K562 (cell line): Measurements from ENCODE around the gene ZNF581. TPM values are rescaled to one million over a fixed set of nuclear protein-coding genes. Genes with fewer than 3 reads are reported as not detected.

Experiments
- CBX5 ChIP-seq: IDR thresholded peaks from 2 replicates; pipeline ENCODE4 v1.6.1; 2014; ENCODE audit warnings: low read depth, borderline replicate concordance
- CREM ChIP-seq: IDR thresholded peaks from 2 replicates; pipeline ENCODE4 v1.6.1; 2014; ENCODE audit warnings: antibody characterized with exemption, low read depth
- DPF2 ChIP-seq: fragments of 450-650 bp; IDR thresholded peaks from 2 replicates; pipeline ENCODE4 v1.6.1; 2016
- FOSL1 ChIP-seq: fragments of 200-800 bp; sonication (Bioruptor generic); conservative IDR thresholded peaks from 2 replicates; pipeline ENCODE4 v1.6.1; 2016; ENCODE audit warnings: missing genetic modification characterization, missing compliant biosample characterization
- GTF2E2 ChIP-seq: fragments of 200-800 bp; sonication (Bioruptor generic); IDR thresholded peaks from 2 replicates; pipeline ENCODE4 v1.6.1; 2016; ENCODE audit warnings: missing genetic modification characterization, missing compliant biosample characterization
- MYC ChIP-seq, 2 experiments: fragments of 250-450 bp in 1 of 2; sonication (Bioruptor Pico) in 1 of 2; IDR thresholded peaks; 2 replicates each; pipeline versions ENCODE4 v1.5.1 to v1.6.1; 2012 to 2021; ENCODE audit warnings: low read depth in 2 of 2, borderline replicate concordance in 1 of 2, improper control_type of control experiment in 1 of 2, low read length in 1 of 2, mild to moderate bottlenecking in 1 of 2, moderate library complexity in 1 of 2
- NR4A1 ChIP-seq, 2 experiments: fragments of 250-450 bp in 1 of 2; fragments of 450-650 bp in 1 of 2; sonication (Bioruptor Pico) in 1 of 2; IDR thresholded peaks; 2 replicates each; pipeline versions ENCODE4 v1.4.0 to v1.6.1; 2016 to 2020; ENCODE audit warnings: mild to moderate bottlenecking in 2 of 2, missing compliant biosample characterization in 1 of 2, missing genetic modification characterization in 1 of 2, moderate library complexity in 1 of 2
- POLR2AphosphoS2 ChIP-seq: IDR thresholded peaks from 2 replicates; pipeline ENCODE4 v1.6.1; 2012; ENCODE audit warnings: low read length, improper control_type of control experiment
- SIN3B ChIP-seq: fragments of 450-650 bp; IDR thresholded peaks from 2 replicates; pipeline ENCODE4 v1.6.1; 2017; ENCODE audit warnings: low read depth, mild to moderate bottlenecking, moderate library complexity
- TAL1 ChIP-seq: fragments of 450-650 bp; IDR thresholded peaks from 2 replicates; pipeline ENCODE4 v1.6.1; 2016; ENCODE audit warnings: mild to moderate bottlenecking
- ZSCAN32 ChIP-seq: fragments of 450-650 bp; formaldehyde crosslinking; IDR thresholded peaks from 2 replicates; pipeline ENCODE4 v1.4.0; 2020; ENCODE audit warnings: mild to moderate bottlenecking, moderate library complexity
- polyA plus RNA-seq, 8 experiments: library from polyadenylated mRNA; depleted of rRNA in 4 of 8; stranded (reverse) in 5 of 8; unstranded in 3 of 8; fragments of >200 nt; fragmentation: Nextera tagmentation in 2 of 8; fragmentation: Illumina TruSeq in 1 of 8; extraction: Ambion mirVana in 2 of 8; extraction: Trizol in 1 of 8; gene quantifications; 2 replicates each; pipeline versions ENCODE4 v1.2.1 to v1.2.3, GENCODE V29; 2011 to 2014; ENCODE audit warnings: inconsistent platforms in 1 of 8, missing spikeins in 1 of 8
- total RNA-seq, 7 experiments: library from RNA; depleted of rRNA in 6 of 7; stranded (reverse); fragments of >200 nt in 6 of 7; fragmentation: Illumina TruSeq in 2 of 7; extraction: Trizol in 2 of 7; gene quantifications; 2 replicates each; pipeline versions ENCODE4 v1.2.1 to v1.2.3, GENCODE V29; 2011 to 2021; ENCODE audit warnings: low replicate concordance in 1 of 7
- TF ChIP-seq, protein P1 (sequence below), 2 experiments: fragments of 450-650 bp in 1 of 2; sonication (generic) in 1 of 2; formaldehyde crosslinking in 1 of 2; IDR thresholded peaks; 2 replicates each; pipeline versions ENCODE4 v1.7.1 to v1.9.0; 2016 to 2022; ENCODE audit warnings: inconsistent platforms in 1 of 2, mild to moderate bottlenecking in 1 of 2, missing genetic modification reagents in 1 of 2
- TF ChIP-seq, protein P2 (sequence below): conservative IDR thresholded peaks from 2 replicates; pipeline ENCODE4 v1.6.1; 2011; ENCODE audit warnings: low read depth, mild to moderate bottlenecking, low read length; ENCODE audit not compliant: control insufficient read depth
- TF ChIP-seq, protein P3 (sequence below): fragments of 250-450 bp; sonication (Bioruptor Pico); IDR thresholded peaks from 2 replicates; pipeline ENCODE4 v1.8.0; 2022; ENCODE audit warnings: inconsistent platforms

ZNF581 gene
- total and polyA plus RNA-seq, 9 of the 15 experiments (the other 6 are each of a cell fraction or from before 2014, with no cell fraction given): 2.4 to 39.4 (median 15.4) TPM

DNA sequence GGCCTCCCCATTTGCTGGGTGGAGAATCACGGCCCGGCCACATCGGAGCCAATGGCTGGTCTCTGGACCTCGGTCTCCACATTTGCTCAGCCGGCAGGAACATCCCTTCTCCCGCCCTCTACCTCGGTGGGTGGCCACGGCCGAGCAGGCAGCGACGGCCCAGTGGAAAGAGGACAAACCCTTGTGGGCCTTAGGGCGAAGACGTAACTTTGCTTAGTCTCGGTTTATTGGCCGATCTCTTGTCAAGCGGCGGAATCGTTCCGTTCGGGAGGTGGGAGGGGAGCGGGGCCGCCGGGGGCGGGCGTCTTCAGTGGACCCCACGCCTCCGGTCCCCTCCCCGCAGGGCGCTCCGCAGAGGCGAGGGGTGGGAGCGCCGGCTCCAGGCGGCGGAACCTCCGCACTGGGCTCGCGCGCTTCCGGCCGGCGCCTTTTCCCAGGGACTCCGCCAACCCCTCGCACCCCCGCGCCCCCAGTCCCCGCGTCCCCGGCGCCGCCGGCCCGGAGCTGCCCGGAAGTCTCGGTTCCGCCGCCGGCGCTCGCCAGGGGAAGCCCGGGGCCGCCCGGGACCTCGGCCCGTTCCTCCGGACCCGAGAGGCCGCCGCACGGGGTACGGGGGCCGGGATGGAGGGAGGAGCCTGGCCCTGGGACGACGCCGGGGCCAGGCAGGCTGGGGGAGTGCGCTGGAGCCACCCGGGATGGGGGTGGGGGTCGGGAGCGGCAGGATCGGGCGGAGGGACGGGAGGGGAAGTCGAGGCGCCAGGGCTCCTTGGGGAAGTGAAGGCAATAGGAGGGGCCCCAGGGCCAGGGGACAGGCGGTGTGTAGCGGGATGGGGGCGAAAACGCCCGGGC is 2.6 kb upstream of the ZNF581 start, which contains the start of gene ZNF580 (continued):
- TF ChIP-seq, protein P1, sequence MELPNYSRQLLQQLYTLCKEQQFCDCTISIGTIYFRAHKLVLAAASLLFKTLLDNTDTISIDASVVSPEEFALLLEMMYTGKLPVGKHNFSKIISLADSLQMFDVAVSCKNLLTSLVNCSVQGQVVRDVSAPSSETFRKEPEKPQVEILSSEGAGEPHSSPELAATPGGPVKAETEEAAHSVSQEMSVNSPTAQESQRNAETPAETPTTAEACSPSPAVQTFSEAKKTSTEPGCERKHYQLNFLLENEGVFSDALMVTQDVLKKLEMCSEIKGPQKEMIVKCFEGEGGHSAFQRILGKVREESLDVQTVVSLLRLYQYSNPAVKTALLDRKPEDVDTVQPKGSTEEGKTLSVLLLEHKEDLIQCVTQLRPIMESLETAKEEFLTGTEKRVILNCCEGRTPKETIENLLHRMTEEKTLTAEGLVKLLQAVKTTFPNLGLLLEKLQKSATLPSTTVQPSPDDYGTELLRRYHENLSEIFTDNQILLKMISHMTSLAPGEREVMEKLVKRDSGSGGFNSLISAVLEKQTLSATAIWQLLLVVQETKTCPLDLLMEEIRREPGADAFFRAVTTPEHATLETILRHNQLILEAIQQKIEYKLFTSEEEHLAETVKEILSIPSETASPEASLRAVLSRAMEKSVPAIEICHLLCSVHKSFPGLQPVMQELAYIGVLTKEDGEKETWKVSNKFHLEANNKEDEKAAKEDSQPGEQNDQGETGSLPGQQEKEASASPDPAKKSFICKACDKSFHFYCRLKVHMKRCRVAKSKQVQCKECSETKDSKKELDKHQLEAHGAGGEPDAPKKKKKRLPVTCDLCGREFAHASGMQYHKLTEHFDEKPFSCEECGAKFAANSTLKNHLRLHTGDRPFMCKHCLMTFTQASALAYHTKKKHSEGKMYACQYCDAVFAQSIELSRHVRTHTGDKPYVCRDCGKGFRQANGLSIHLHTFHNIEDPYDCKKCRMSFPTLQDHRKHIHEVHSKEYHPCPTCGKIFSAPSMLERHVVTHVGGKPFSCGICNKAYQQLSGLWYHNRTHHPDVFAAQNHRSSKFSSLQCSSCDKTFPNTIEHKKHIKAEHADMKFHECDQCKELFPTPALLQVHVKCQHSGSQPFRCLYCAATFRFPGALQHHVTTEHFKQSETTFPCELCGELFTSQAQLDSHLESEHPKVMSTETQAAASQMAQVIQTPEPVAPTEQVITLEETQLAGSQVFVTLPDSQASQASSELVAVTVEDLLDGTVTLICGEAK (IDR thresholded peaks at IDR 0.05): peak; percentile 79
- TF ChIP-seq, protein P1 (CRISPR knock-in tag; IDR thresholded peaks at IDR 0.05): no peak
- no peak for TF ChIP-seq FOSL1
- TF ChIP-seq GTF2E2 (tag): peak; percentile 52; the same call in 1 of the 2 replicates
- TF ChIP-seq, protein P2, sequence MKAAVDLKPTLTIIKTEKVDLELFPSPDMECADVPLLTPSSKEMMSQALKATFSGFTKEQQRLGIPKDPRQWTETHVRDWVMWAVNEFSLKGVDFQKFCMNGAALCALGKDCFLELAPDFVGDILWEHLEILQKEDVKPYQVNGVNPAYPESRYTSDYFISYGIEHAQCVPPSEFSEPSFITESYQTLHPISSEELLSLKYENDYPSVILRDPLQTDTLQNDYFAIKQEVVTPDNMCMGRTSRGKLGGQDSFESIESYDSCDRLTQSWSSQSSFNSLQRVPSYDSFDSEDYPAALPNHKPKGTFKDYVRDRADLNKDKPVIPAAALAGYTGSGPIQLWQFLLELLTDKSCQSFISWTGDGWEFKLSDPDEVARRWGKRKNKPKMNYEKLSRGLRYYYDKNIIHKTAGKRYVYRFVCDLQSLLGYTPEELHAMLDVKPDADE: 0 out of 2 replicates have a peak, but pooled peaks have one; percentile 33
- no peak for TF ChIP-seq TAL1
- peak; percentile 39; the same call in 1 of the 2 replicates for TF ChIP-seq MYC (IDR thresholded peaks at IDR 0.05; ENCODE audit: low read depth, low read length)
- TF ChIP-seq MYC (CRISPR knock-in tag; IDR thresholded peaks at IDR 0.05; ENCODE audit: borderline replicate concordance, low read depth): no peak
- TF ChIP-seq NR4A1 (CRISPR knock-in tag; IDR thresholded peaks at IDR 0.05): no peak
- no peak for TF ChIP-seq NR4A1 (tag; IDR thresholded peaks at IDR 0.05)
- TF ChIP-seq CBX5: no peak
- TF ChIP-seq, protein P3, sequence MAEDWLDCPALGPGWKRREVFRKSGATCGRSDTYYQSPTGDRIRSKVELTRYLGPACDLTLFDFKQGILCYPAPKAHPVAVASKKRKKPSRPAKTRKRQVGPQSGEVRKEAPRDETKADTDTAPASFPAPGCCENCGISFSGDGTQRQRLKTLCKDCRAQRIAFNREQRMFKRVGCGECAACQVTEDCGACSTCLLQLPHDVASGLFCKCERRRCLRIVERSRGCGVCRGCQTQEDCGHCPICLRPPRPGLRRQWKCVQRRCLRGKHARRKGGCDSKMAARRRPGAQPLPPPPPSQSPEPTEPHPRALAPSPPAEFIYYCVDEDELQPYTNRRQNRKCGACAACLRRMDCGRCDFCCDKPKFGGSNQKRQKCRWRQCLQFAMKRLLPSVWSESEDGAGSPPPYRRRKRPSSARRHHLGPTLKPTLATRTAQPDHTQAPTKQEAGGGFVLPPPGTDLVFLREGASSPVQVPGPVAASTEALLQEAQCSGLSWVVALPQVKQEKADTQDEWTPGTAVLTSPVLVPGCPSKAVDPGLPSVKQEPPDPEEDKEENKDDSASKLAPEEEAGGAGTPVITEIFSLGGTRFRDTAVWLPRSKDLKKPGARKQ: no peak; the same call in 1 of the 2 replicates
- TF ChIP-seq CREM: 0 out of 2 replicates have a peak, but pooled peaks have one; percentile 24
- 0 out of 2 replicates have a peak, but pooled peaks have one; percentile 11 for TF ChIP-seq POLR2AphosphoS2
- TF ChIP-seq DPF2: no peak
- TF ChIP-seq SIN3B: peak; percentile 59
- 0 out of 2 replicates have a peak, but pooled peaks have one; percentile 49 for TF ChIP-seq ZSCAN32 (CRISPR knock-in tag)
